HCT116 (cell line): ENCODE measurements around the gene EGFLAM. TPM values are rescaled to one million over a fixed set of nuclear protein-coding genes. Genes with fewer than 3 reads are reported as not detected.

Source experiments
- ATAC-seq: fragments of 200-7000 bp; cut with Tn5 transposase; 2 replicates; pipeline ENCODE4 v1.9.1; 2020; ENCODE audit warnings: mild to moderate bottlenecking, moderate library complexity
- BruUV-seq: library from RNA; stranded (reverse); fragments of 400-500 nt; replicated peaks from 2 replicates; lab custom pipeline; 2021; lab: Mats Ljungman, UMichigan
- CTCF ChIA-PET: fragments of 300-600 bp; sonication (Branson Sonifier 250); formaldehyde crosslinking; loops from one replicate; lab custom pipeline; 2021; ENCODE audit warnings: antibody characterized with exemption; lab: Charles Lee
- POLR2A ChIA-PET: fragments of 300-600, 350-600 bp; sonication (Branson Sonifier 250); formaldehyde crosslinking; loops from one replicate; lab custom pipeline; 2021; ENCODE audit warnings: antibody characterized with exemption; lab: Charles Lee
- RAD21 ChIA-PET, 2 experiments: fragments of 300-600 bp; sonication (Branson Sonifier 250); formaldehyde crosslinking; loops; one replicate each; lab custom pipeline; 2023; ENCODE audit warnings: low total read pairs in 2 of 2; ENCODE audit not compliant: uncharacterized antibody in 2 of 2, unreplicated experiment in 2 of 2, low non-redundant PET in 1 of 2; lab: Charles Lee
- DNase-seq: peaks from one replicate; pipeline ENCODE4 v3.0.0-alpha.2; 2010; ENCODE audit warnings: low read depth, low spot score
- H2AFZ ChIP-seq: fragments of 200-600 bp; shearing (Covaris generic), sonication (generic); 2 replicates; pipeline ENCODE4 v1.6.1; 2017; ENCODE audit warnings: low read depth, mixed run types, mixed read lengths, antibody characterized with exemption, low read length; ENCODE audit not compliant: poor library complexity, severe bottlenecking
- H3K27ac ChIP-seq: 2 replicates; pipeline ENCODE4 v1.5.1; 2012; ENCODE audit warnings: low read depth, low read length
- H3K27me3 ChIP-seq: fragments of 200-600 bp; sonication (generic); 2 replicates; pipeline ENCODE4 v1.6.1; 2016; ENCODE audit warnings: mixed run types, low read length, mixed read lengths; ENCODE audit not compliant: insufficient read depth
- H3K36me3 ChIP-seq, 2 experiments: fragments of 200-500 bp in 1 of 2; fragments of 200-600 bp in 1 of 2; sonication (Bioruptor generic) in 1 of 2; sonication (generic) in 1 of 2; 2 replicates each; pipeline versions ENCODE4 v1.5.1 to v1.6.1; 2014 to 2016; ENCODE audit warnings: low read length in 2 of 2, inconsistent platforms in 1 of 2, mixed read lengths in 1 of 2, mixed run types in 1 of 2; ENCODE audit not compliant: insufficient read depth in 2 of 2, control insufficient read depth in 1 of 2
- H3K4me1 ChIP-seq, 2 experiments: fragments of 200-600 bp in 1 of 2; sonication (generic) in 1 of 2; 2 replicates each; pipeline versions ENCODE4 v1.5.1 to v1.6.1; 2012 to 2017; ENCODE audit warnings: low read length in 2 of 2, inconsistent platforms in 1 of 2, mild to moderate bottlenecking in 1 of 2, mixed read lengths in 1 of 2, mixed run types in 1 of 2, moderate library complexity in 1 of 2; ENCODE audit not compliant: insufficient read depth in 2 of 2, control insufficient read depth in 1 of 2
- H3K4me2 ChIP-seq: fragments of 200-600 bp; sonication (generic); 2 replicates; pipeline ENCODE4 v1.6.1; 2017; ENCODE audit warnings: mixed run types, low read length, mixed read lengths
- H3K4me3 ChIP-seq, 2 experiments: fragments of 200-600 bp in 1 of 2; sonication (generic) in 1 of 2; replicated peaks in 1 of 2; 2 replicates each; pipeline ENCODE4 v1.5.1; 2011 to 2016; ENCODE audit warnings: low read length in 2 of 2, control low read depth in 1 of 2, low read depth in 1 of 2, mild to moderate bottlenecking in 1 of 2, mixed read lengths in 1 of 2, mixed run types in 1 of 2
- H3K79me2 ChIP-seq: fragments of 200-600 bp; sonication (generic); 2 replicates; pipeline ENCODE4 v1.6.1; 2017; ENCODE audit warnings: mild to moderate bottlenecking, mixed run types, low read length, moderate library complexity, mixed read lengths; ENCODE audit not compliant: insufficient read depth
- H3K9ac ChIP-seq: fragments of 200-600 bp; sonication (generic); 2 replicates; pipeline ENCODE4 v1.6.1; 2016; ENCODE audit warnings: low read length, mixed read lengths
- H3K9me2 ChIP-seq: fragments of 200-600 bp; sonication (generic), shearing (Covaris generic); 2 replicates; pipeline ENCODE4 v1.6.1; 2017; ENCODE audit warnings: mixed run types, mild to moderate bottlenecking, moderate library complexity; ENCODE audit not compliant: insufficient read depth
- H3K9me3 ChIP-seq, 2 experiments: fragments of 200-500 bp in 1 of 2; fragments of 200-600 bp in 1 of 2; sonication (Bioruptor generic) in 1 of 2; sonication (generic) in 1 of 2; 2 replicates each; pipeline ENCODE4 v1.6.1; 2014 to 2017; ENCODE audit warnings: low read length in 2 of 2, mixed read lengths in 2 of 2, inconsistent platforms in 1 of 2, low read depth in 1 of 2, mild to moderate bottlenecking in 1 of 2, mixed run types in 1 of 2, moderate library complexity in 1 of 2; ENCODE audit not compliant: control insufficient read depth in 1 of 2, insufficient read depth in 1 of 2
- H4K20me1 ChIP-seq: fragments of 200-600 bp; sonication (generic), shearing (Covaris generic); 2 replicates; pipeline ENCODE4 v1.6.1; 2017; ENCODE audit warnings: mixed run types, mild to moderate bottlenecking, moderate library complexity; ENCODE audit not compliant: insufficient read depth
- CBX3 ChIP-seq: IDR thresholded peaks from 2 replicates; pipeline ENCODE4 v1.6.1; 2012; ENCODE audit warnings: low read depth
- CEBPB ChIP-seq: IDR thresholded peaks from 2 replicates; pipeline ENCODE4 v1.6.1; 2012; ENCODE audit warnings: low read depth
- EGR1 ChIP-seq: IDR thresholded peaks from 2 replicates; pipeline ENCODE4 v1.6.1; 2012; ENCODE audit warnings: low read depth
- EZH2 ChIP-seq: fragments of 200-600 bp; sonication (generic); IDR thresholded peaks from 2 replicates; pipeline ENCODE4 v1.6.1; 2017; ENCODE audit warnings: antibody characterized with exemption, mixed run types
- FOSL1 ChIP-seq: IDR thresholded peaks from 2 replicates; pipeline ENCODE4 v1.6.1; 2012; ENCODE audit warnings: low read depth
- SIN3A ChIP-seq: IDR thresholded peaks from 2 replicates; pipeline ENCODE4 v1.6.1; 2012; ENCODE audit warnings: low read depth
- SP1 ChIP-seq: IDR thresholded peaks from 2 replicates; pipeline ENCODE4 v1.6.1; 2012; ENCODE audit warnings: low read depth
- SRF ChIP-seq: IDR thresholded peaks from 2 replicates; pipeline ENCODE4 v1.6.1; 2012; ENCODE audit warnings: low read depth
- ZNF274 ChIP-seq: fragments of 200-500 bp; sonication (Bioruptor generic); IDR thresholded peaks from 2 replicates; pipeline ENCODE4 v1.6.1; 2014; ENCODE audit warnings: mild to moderate bottlenecking, low read depth, low read length, inconsistent platforms
- intact Hi-C: fragments of 100-400 bp; cut with micrococcal nuclease; formaldehyde crosslinking; loops from 2 replicates; pipeline ENCODE4 v1.10.0; 2022
- total RNA-seq: library from RNA; stranded (reverse); gene quantifications from one replicate; pipeline ENCODE4 v1.2.1, GENCODE V29; 2021; ENCODE audit not compliant: unreplicated experiment

The EGFLAM gene
- total RNA-seq, 1 experiment from 2014 or later = not detected

GRCh38 chr5:38447786-38448185 is 189.4 kb downstream of the EGFLAM start:
- H3K27me3 ChIP-seq = no peaks in the 10 kb centered on the region
- no TSS peak for BruUV-seq
- no peaks in the 10 kb centered on the region for H3K79me2 ChIP-seq
- no peak for ATAC-seq
- H3K4me1 ChIP-seq = no peaks in the 10 kb centered on the region
- ChIA-PET RAD21 (no interaction called here), POLR2A (no interaction called here), CTCF (interaction anchor here (1.5 kb wide), 1 partner anchor 362 kb away, joined by 5 read pairs; no protein-coding TSS in a partner anchor)
- DNase-seq = no peak
- H3K9me2 ChIP-seq = no peaks in the 10 kb centered on the region
- H3K27ac ChIP-seq = no peak overlapping the region
- no peaks in the 10 kb centered on the region for H4K20me1 ChIP-seq
- H3K4me3 ChIP-seq = no peak overlapping the region
- intact Hi-C loops = no loop called here
- no peak overlapping the region for H3K9ac ChIP-seq
- no peak for TF ChIP-seq EZH2
- no peak overlapping the region for H2AFZ ChIP-seq
- no peaks in the 10 kb centered on the region for H3K9me3 ChIP-seq
- no peak overlapping the region for H3K4me2 ChIP-seq
- H3K36me3 ChIP-seq = no peaks in the 10 kb centered on the region

GRCh38 chr5:38448568-38449350 is 190.4 kb downstream of the EGFLAM start:
- BruUV-seq = no TSS peak
- Histone ChIP-seq H3K4me1 (no peaks in the 10 kb centered on the region), H3K36me3 (no peaks in the 10 kb centered on the region), H3K9me3 (no peaks in the 10 kb centered on the region), H3K4me2 (no peak overlapping the region), H2AFZ (no peak overlapping the region), H3K27ac (no peak overlapping the region), H3K9ac (no peak overlapping the region), H4K20me1 (no peaks in the 10 kb centered on the region), H3K4me3 (no peak overlapping the region), H3K79me2 (no peaks in the 10 kb centered on the region), H3K27me3 (no peaks in the 10 kb centered on the region), H3K9me2 (no peaks in the 10 kb centered on the region)
- DNase-seq = no peak
- RAD21 ChIA-PET = no interaction called here
- intact Hi-C loops = no loop called here
- POLR2A ChIA-PET = no interaction called here
- CTCF ChIA-PET = interaction anchor here (0.8 to 1.5 kb wide), 2 partner anchors 15 to 361 kb away, joined by 3 to 5 read pairs; no protein-coding TSS in a partner anchor
- TF ChIP-seq SRF = no peak
- TF ChIP-seq EGR1 = no peak
- TF ChIP-seq SP1 = no peak
- TF ChIP-seq ZNF274 = no peak
- TF ChIP-seq EZH2 = no peak
- TF ChIP-seq FOSL1 = no peak
- no peak for TF ChIP-seq CBX3
- no peak for TF ChIP-seq SIN3A
- TF ChIP-seq CEBPB = no peak
- no peak for ATAC-seq
